Transverse colon (tissue), 4 donors: Measurements from ENCODE around the gene BABAM1. TPM values are rescaled to one million over a fixed set of nuclear protein-coding genes. Genes with fewer than 3 reads are reported as not detected.
A peak's percentile ranks its signal among the peaks of the same experiment; 100 is the strongest.

Experiments
- DNase-seq: peaks from one replicate; pipeline ENCODE4 v3.0.0-alpha.2; 2019
- H3K27ac ChIP-seq, 4 donors: fragments of 200-600 bp; sonication (generic); 2 replicates each; pipeline ENCODE4 v1.5.1; 2016 to 2018; ENCODE audit warnings: inconsistent platforms in 4 of 4
- H3K27me3 ChIP-seq: fragments of 200-600 bp; sonication (generic); 2 replicates; pipeline ENCODE4 v1.5.1; 2017; ENCODE audit warnings: inconsistent platforms
- H3K36me3 ChIP-seq, 4 donors: fragments of 200-600 bp; sonication (generic); 2 replicates each; pipeline ENCODE4 v1.5.1; 2017 to 2019; ENCODE audit warnings: inconsistent platforms in 4 of 4
- H3K4me1 ChIP-seq, 4 donors: fragments of 200-600 bp; sonication (generic); 2 replicates each; pipeline ENCODE4 v1.5.1; 2017 to 2020; ENCODE audit warnings: inconsistent platforms in 4 of 4
- H3K4me3 ChIP-seq, 4 donors: fragments of 200-600 bp; sonication (generic); 1 replicate in 1 of 4; 2 replicates in 3 of 4; pipeline versions ENCODE4 v1.5.1 to v1.6.1; 2017 to 2019; ENCODE audit warnings: inconsistent platforms in 4 of 4
- H3K9me3 ChIP-seq, 2 donors: fragments of 200-600 bp; sonication (generic); 2 replicates each; pipeline ENCODE4 v1.5.1; 2017 to 2019; ENCODE audit warnings: inconsistent platforms in 2 of 2
- EP300 ChIP-seq: sonication (generic); formaldehyde crosslinking; IDR thresholded peaks from one replicate; pipeline ENCODE4 v1.6.1; 2017; ENCODE audit warnings: antibody characterized with exemption, low read depth
- POLR2A ChIP-seq: fragments of 450-650 bp; IDR thresholded peaks from one replicate; pipeline ENCODE4 v1.6.1; 2016; ENCODE audit warnings: antibody characterized with exemption, mild to moderate bottlenecking, moderate library complexity
- POLR2AphosphoS5 ChIP-seq, 3 donors: sonication (generic); formaldehyde crosslinking; IDR thresholded peaks; one replicate each; pipeline ENCODE4 v1.6.1; 2016; ENCODE audit warnings: antibody characterized with exemption in 3 of 3
- WGBS, 2 donors: methylation state at CpG; one replicate each; pipeline ENCODE4 v1.1.5; 2018; ENCODE audit warnings: low coverage in 1 of 2; 5-methylcytosine and 5-hydroxymethylcytosine counted together
- in situ Hi-C, 4 donors: fragments of 200-750 bp; cut with MboI; loops; one replicate each; pipeline versions ENCODE4 v1.15.0 to v1.15.1; 2017; ENCODE audit warnings: low sequenced_read_pairs in 3 of 4, low pct_ligation_motif_present in 1 of 4, low pct_unique_long_range_greater_than_20kb in 1 of 4
- intact Hi-C: fragments of 100-400 bp; cut with DNase I; formaldehyde crosslinking; loops from one replicate; pipeline ENCODE4 v1.15.1; 2023; ENCODE audit warnings: low total_unique reads
- total RNA-seq, 4 donors: library from RNA; depleted of rRNA; stranded (reverse); fragments of >200 nt; gene quantifications; one replicate each; pipeline ENCODE4 v1.1.0, GENCODE V29; 2016
- TF ChIP-seq, protein P1 (sequence below), 5 experiments: fragments of 200-600 bp in 3 of 5; fragments of 450-650 bp in 2 of 5; sonication (generic) in 3 of 5; IDR thresholded peaks; 1 replicate in 2 of 5; 2 replicates in 3 of 5; pipeline ENCODE4 v1.5.1; 2016 to 2017; ENCODE audit warnings: antibody characterized with exemption in 5 of 5, inconsistent platforms in 3 of 5, mild to moderate bottlenecking in 2 of 5, moderate library complexity in 1 of 5

Gene BABAM1
- total RNA-seq, 4 donors from 2014 or later: 56.2 to 364 (median 80.2) TPM

DNA sequence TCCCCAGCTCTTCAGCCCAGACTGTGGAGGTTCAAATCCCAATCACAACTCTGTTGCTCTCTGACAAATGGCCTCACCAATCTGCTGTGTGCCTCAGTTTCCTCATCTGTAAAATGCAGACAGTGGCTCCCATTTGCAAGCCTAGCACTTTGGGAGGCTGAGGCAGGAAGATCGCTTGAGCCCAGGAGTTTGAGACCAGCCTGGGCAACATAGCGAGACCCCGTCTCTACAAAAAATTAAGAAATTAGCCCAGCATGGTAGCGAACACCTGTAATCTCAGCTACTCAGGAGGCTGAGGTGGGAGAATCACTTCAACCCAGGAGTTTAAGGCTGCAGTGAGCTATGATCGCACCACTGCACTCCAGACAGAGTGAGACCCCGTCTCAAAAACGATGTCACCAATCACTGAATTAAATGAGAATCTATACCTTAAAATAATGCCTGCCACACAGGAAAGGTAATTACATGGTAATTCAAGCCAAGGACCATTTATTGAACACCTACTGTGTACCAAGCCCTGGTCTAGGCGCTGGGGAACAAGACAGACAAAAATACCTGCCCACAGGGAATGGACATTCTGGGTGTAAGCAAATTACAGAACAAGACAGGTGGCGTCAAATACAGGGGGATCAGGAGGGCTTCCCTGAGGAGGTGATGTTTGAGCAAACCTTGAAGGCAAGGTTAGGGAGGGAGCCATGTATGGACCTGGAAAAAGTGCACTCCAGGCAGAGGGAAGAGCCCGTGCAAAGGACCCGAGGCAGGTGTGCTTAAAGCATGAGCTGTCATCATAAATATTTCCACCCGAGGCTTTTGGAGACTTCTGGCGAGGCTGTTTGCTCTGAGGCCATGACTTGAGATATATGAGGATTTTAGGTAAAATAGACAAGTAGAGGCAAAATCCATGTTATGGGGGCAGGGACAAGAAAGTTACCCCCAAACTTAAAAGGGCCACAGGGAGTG lies 29.2 kb upstream of the BABAM1 start:
- DNase-seq: no peak
- H3K36me3 ChIP-seq: peaks cover 0 to under 1% (median 0%) of the 10 kb centered on the region in 4 donors
- no peaks in the 10 kb centered on the region for H3K9me3 ChIP-seq
- 87 to 98% methylated on average over 8 to 13 of the region's 13 CpGs for WGBS, 2 donors
- TF ChIP-seq POLR2A (no peak), POLR2AphosphoS5 (IDR thresholded peaks at IDR 0.05) (no peak), EP300 (no peak)
- TF ChIP-seq, protein P1, sequence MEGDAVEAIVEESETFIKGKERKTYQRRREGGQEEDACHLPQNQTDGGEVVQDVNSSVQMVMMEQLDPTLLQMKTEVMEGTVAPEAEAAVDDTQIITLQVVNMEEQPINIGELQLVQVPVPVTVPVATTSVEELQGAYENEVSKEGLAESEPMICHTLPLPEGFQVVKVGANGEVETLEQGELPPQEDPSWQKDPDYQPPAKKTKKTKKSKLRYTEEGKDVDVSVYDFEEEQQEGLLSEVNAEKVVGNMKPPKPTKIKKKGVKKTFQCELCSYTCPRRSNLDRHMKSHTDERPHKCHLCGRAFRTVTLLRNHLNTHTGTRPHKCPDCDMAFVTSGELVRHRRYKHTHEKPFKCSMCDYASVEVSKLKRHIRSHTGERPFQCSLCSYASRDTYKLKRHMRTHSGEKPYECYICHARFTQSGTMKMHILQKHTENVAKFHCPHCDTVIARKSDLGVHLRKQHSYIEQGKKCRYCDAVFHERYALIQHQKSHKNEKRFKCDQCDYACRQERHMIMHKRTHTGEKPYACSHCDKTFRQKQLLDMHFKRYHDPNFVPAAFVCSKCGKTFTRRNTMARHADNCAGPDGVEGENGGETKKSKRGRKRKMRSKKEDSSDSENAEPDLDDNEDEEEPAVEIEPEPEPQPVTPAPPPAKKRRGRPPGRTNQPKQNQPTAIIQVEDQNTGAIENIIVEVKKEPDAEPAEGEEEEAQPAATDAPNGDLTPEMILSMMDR (IDR thresholded peaks at IDR 0.05): no peak
- in situ Hi-C loops (no loop called here), intact Hi-C loops (no loop called here)
- H3K4me1 ChIP-seq: peaks cover 24 to 84% (median 61%) of the 10 kb centered on the region in 4 donors
- no peak overlapping the region for H3K4me3 ChIP-seq
- H3K27me3 ChIP-seq: no peaks in the 10 kb centered on the region
- peak overlapping the region in 2 of 4 donors; percentile 3 to 89 for H3K27ac ChIP-seq

DNA sequence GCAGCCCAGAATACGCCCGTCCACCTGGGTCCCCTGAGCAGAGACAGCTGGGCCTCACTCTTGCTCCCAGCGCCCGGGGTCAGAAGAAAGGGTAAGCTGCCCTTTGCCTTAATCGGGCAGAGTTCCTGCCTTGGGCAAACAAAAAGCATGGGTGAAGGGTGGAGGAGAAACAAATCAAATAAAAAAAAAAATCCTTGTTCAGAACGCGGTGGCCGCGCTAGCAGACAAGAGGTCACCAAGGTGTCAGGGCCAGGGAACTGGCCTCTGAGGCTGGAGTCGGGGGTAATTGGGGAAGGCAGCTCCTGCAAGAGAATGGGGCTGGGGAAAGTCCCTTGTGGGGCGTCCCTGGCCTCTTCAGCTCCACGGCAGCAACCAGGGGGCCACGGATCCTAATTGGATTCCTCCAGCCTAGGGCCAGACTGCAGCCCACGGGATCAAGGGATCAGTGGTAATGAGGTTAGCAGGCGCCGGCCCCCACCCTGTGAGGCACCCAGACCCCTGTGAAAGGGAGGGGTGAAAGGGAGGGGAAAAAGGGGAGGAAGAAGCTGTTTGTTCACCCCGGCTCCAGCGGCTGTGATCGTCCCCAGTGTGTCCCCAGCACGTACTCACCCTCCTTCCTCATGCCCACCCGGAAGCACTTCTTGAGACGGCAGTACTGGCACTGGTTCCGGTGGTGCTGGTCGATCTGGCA lies 27.0 kb upstream of the BABAM1 start:
- Histone ChIP-seq H3K4me1 (peaks cover 21 to 80% (median 60%) of the 10 kb centered on the region in 4 donors), H3K36me3 (no peaks in the 10 kb centered on the region), H3K4me3 (peak overlapping the region in 2 of 4 donors; percentile 4 to 19), H3K27me3 (no peaks in the 10 kb centered on the region), H3K27ac (peak overlapping the region; percentile 89 to 95 (median 94)), H3K9me3 (no peaks in the 10 kb centered on the region)
- 34 to 49% methylated on average over 16 to 24 of the region's 24 CpGs for WGBS, 2 donors
- intact Hi-C loops (no loop called here), in situ Hi-C loops (no loop called here)
- peak in 1 of 3 donors; percentile 7 for TF ChIP-seq POLR2AphosphoS5 (IDR thresholded peaks at IDR 0.05)
- TF ChIP-seq POLR2A: no peak
- peak; percentile 58 for DNase-seq

DNA sequence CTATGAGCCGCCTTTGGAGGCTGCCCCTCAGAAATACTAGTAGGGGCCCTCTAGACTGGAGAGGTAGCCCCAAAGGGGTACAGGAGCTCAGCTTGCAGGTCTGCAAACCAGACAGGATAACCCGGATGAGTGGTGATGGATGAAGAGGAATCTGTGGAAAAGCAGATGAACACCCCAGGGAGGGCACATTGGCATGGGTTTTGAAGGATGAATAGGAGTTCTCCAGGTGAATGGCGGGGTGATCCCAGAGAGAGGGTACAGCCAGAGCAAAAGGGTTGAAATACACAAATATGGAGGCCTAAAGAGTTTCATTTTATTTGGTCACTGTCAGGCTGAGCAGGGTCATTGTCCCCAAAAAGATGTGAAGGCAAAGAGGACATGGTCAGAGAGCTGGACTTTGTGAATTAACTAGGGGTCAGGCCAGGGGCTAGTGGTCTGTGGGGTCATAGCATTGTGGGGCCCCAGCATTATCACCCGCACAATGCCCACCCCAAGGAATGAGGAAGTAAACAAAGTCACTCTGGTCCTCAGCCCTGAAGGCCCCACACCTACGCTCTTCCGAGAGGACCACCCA lies 26.3 kb upstream of the BABAM1 start:
- peak overlapping the region in 2 of 4 donors; percentile 4 to 19 for H3K4me3 ChIP-seq
- TF ChIP-seq EP300 (no peak), POLR2AphosphoS5 (IDR thresholded peaks at IDR 0.05) (no peak), POLR2A (no peak)
- TF ChIP-seq, protein P1 (IDR thresholded peaks at IDR 0.05): no peak
- H3K9me3 ChIP-seq: no peaks in the 10 kb centered on the region
- H3K27me3 ChIP-seq: no peaks in the 10 kb centered on the region
- H3K4me1 ChIP-seq: peaks cover 20 to 78% (median 55%) of the 10 kb centered on the region in 4 donors
- intact Hi-C loops: no loop called here
- H3K36me3 ChIP-seq: no peaks in the 10 kb centered on the region
- in situ Hi-C loops: no loop called here
- no peak for DNase-seq
- WGBS, 2 donors: 91 to 100% methylated on average over 1 to 6 of the region's 6 CpGs
- peak overlapping the region; percentile 89 to 95 (median 94) for H3K27ac ChIP-seq

DNA sequence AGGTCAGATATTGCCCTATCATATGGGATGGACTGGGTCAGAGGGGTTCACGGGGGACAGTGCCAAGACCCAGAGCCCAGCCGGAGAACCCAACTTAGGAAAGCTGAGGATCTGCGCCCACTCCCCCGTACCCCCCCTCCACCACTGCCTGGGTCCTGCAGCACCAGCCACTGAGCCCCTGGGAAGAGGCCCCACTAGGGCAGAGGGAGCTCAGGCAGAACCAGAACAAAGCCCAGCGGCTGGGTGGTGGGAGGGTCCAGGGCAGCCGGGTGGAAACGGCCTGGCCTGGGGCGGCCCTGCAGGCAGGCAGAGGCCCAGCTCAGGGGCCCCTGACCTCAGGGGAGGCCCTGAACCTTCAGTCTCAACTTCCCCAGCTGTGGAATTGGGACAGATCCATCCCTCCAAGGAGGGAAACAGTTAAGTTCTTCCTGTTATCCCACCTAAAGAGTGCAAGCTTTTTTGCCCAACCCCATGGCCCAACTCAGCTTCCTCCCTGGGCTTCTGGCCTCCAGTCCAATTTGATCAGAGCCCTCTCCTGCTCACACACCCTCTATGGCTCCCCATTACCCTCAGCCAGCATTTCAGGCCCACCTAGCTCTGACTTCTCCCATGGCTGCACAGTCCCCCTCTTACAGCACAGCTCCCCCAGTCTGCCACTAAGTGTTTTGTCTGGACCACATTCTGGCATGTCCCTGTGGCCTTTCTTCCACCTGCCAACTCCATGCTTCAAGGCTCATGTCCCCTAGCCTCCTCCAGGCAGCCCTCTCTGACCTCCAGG lies 24.6 kb upstream of the BABAM1 start:
- no peaks in the 10 kb centered on the region for H3K27me3 ChIP-seq
- WGBS, 2 donors: 54% methylated on average over 4 of the region's 8 CpGs; no CpG with 5 or more reads in 1 of the 2 donors
- H3K9me3 ChIP-seq: no peaks in the 10 kb centered on the region
- peak overlapping the region in 3 of 4 donors; percentile 63 to 95 (median 79) for H3K4me3 ChIP-seq
- H3K36me3 ChIP-seq: no peaks in the 10 kb centered on the region
- no peak for DNase-seq
- TF ChIP-seq POLR2A (no peak), EP300 (no peak), POLR2AphosphoS5 (IDR thresholded peaks at IDR 0.05) (no peak)
- TF ChIP-seq, protein P1 (IDR thresholded peaks at IDR 0.05): no peak
- H3K27ac ChIP-seq: peak overlapping the region; percentile 89 to 95 (median 94)
- H3K4me1 ChIP-seq: peaks cover 22 to 75% (median 56%) of the 10 kb centered on the region in 4 donors
- in situ Hi-C loops (no loop called here), intact Hi-C loops (no loop called here)
